HG02970 (cell line): Measurements from ENCODE around the gene METRN.

Source experiments
- ATAC-seq: cut with Tn5 transposase; IDR thresholded peaks from one replicate; pipeline ENCODE4 v1.9.1; 2021; ENCODE audit warnings: mild to moderate bottlenecking, moderate library complexity, moderate number of reproducible peaks; ENCODE audit not compliant: unreplicated experiment, low FRiP score

The METRN gene

DNA sequence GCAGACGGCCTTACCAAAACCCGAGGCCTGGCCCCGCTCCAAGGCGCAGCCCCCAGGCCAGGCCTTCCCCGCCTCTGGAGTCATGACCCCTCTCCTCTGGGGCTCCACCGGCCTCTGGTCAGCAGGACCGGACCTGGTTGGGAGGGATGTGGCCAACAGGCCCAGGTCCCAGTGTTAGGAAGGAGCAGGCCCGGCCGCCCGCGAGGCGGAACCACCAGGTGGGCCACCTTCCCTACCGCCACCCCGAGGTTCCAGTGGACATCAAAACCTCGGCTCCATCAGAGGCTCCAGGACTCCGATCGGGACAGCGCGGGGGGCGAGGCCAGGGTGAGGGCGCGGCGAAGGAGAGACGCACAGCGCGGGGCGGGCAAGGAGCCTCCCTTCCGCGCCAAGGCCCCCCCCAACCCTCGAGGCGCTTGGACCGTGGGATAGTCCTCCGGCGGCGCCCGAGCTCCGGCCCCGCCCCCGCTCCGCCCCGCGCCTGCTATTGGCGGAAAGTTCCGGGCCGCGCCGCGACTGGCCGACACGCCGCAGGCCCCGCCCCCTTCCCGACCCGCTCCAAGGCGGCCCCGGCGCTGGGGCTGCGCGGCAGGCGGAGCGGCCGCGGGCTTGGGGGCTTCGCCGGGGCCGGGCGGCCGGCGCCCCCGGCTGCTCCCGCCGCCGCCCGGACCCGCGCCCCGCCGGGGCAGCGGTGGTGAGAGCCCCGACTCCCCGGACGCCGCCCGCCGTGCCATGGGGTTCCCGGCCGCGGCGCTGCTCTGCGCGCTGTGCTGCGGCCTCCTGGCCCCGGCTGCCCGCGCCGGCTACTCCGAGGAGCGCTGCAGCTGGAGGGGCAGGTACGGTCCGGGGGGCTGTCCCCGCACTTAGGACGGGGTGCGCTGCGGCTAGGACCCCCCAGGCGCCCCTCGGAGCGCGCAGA lies at the start of gene METRN:
METRN (plus strand) TSS at position 561 of the 919 bp plus-strand sequence; CDS start at position 733, 172 bp downstream.
- ATAC-seq, result peak; percentile 52

DNA sequence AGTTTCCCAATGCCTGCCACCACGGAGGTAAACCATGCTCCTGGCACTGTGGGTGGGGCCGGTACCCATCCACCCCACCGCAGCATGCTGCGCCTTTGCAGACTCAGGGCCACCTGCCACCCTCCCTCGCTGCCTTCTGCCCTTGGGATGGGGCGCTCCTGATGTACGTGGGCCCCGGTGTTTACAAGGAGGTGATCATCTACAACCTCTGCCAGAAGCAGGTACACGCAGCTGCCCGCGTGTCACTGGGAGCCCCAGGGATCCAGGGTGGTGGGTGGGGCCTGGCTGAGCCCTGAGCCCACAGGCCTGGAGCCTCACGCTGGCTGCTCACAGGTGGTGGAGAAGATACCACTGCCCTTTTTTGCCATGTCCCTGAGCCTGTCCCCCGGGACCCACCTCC lies 48.3 kb upstream of the METRN start:
- ATAC-seq, result no peak

DNA sequence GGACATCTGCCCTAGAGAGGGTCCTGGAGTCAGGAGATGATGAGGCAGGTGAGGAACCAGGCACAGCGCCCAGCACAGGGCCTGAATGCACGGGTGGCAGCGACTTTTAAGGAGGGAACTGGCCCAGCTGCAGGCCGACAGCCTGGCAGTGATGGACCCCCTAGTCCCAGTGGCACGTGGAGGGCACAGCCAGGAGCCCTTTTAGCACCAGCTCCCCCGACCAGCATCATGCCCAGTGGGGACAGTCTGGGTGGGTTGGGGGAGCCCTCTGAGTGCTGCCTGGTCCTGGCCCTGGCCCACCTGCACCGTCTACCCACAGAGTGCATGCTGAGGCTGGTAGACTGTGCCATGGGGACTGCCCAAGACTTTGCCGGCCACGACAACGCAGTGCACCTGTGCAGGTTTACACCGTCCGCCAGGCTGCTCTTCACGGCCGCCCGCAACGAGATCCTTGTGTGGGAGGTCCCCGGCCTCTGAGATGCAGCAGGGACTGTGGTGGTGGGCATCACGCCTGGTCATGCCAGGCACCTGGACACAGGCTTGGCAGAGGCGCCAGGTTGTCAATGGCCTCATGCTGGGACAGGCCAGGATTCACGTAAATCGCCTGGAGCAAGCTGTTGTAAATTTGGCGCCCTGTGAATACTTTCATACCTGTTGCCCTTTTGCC lies 47.7 kb upstream of the METRN start:
- no peak for ATAC-seq

DNA sequence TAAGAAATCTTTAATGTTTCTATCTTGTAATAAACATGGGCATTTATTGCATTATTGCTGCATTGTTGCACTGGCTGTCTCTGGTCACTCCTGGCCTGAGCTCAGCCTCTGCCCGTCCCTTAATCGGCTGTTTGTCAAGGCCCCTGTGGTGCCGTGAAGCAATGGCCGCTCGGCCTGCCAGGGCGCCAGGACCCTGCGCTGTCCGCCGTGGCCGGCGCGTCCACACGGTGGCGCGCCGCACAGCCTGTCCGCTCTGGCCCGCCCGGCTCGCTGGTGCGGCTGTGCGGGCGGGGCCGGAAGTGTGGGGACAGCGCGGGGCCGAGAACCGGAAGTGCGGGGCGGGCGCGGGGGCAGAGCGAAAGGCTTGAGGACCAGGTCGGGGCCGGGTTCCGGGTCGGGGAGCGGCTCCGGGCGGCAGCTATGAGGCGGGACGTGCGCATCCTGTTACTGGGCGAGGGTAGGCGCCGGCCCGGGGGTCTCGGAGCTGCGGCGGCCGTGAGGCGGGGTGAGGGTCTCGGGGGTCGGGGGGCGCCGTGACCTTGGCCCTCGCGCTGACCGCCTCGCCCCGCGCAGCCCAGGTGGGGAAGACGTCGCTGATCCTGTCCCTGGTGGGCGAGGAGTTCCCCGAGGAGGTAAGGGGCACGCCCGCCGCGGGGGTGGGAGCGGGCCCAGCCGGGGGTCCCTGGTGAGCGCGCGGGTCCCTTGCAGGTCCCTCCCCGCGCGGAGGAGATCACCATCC lies 47.0 kb upstream of the METRN start, which contains the start of gene RHOT2:
RHOT2 (plus strand) TSS at position 353 of the 739 bp plus-strand sequence; CDS start at position 421, 68 bp downstream.
- peak; percentile 87 for ATAC-seq

DNA sequence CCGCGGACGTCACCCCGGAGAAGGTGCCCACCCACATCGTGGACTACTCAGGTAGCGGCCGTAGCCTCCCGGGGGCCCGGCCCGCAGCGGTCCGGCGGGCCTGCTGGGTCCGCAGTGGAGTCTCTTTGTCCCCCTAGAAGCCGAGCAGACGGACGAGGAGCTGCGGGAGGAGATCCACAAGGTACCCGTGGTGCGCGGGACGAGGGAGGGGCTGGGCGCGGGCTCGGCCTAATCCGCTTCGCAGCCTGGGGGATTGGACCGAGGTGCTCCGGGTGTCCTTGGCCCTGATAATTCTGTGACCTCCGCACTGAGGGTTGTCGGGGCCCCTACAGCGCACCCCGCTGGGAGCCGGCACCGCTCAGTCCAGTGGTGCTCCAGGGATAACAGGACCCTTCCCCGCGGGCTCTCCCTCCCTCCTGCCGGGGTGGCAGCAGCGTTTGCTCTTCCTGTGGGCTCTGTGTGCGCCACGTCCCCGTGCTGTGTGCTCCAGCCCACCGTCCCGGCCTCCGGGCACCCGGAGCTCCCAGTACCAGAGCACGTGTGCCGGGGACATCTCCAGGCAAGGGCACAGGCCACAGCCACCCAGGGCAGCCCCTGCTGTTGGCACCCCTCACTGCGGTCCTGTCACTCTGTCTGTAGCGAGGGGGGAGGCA lies 46.3 kb upstream of the METRN start:
- ATAC-seq, result no peak

DNA sequence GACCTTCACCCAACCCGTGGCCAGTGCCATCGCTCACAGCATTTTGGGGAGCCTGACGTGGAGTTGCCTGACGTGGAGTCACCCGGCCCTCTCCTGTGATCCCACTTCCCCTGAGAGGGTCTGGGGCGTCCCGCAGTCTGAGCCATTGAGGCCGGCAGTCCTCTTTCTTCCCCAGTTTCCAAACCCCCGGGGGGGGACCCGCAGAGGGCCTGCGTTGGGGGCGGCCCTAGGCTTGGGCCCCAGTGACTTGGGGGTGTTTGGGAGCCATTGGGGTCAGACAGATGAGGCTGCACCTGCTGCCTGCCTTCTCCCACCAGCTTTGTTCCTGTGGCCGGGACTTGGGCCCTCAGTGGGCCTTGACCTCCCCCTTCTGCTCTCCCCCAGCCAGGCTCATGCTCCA lies 45.3 kb upstream of the METRN start:
- ATAC-seq, result no peak

DNA sequence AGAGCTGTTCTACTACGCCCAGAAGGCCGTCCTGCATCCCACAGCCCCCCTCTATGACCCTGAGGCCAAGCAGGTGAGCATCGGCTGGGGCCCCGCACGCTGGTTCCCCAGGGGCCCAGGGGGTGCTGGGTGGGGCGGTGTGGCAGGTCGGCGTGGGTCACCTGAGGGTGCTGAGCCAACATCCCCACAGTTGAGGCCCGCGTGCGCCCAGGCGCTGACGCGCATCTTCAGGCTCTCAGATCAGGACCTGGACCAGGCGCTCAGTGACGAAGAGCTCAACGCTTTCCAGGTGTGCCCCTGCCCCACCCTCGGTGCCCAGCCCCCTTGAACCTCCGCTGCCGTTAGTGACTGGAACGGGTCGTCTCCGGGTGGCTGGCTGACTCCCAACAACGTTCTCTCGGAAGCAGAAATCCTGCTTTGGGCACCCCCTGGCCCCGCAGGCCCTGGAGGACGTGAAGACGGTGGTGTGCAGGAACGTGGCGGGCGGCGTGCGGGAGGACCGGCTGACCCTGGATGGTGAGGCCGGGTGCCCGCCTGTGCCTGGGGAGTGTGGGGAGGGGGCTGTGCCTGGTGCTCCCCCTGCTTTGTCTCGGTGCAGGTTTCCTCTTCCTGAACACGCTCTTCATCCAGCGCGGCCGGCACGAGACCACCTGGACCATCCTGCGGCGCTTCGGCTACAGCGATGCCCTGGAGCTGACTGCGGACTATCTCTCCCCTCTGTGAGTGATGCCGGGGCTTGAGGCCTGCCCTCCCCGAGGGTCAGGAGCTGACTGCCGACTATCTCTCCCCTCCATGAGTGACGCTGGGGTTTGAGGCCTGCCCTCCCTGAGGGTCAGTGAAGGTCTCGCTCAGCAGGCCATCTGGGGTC lies 44.2 kb upstream of the METRN start:
- no peak for ATAC-seq

DNA sequence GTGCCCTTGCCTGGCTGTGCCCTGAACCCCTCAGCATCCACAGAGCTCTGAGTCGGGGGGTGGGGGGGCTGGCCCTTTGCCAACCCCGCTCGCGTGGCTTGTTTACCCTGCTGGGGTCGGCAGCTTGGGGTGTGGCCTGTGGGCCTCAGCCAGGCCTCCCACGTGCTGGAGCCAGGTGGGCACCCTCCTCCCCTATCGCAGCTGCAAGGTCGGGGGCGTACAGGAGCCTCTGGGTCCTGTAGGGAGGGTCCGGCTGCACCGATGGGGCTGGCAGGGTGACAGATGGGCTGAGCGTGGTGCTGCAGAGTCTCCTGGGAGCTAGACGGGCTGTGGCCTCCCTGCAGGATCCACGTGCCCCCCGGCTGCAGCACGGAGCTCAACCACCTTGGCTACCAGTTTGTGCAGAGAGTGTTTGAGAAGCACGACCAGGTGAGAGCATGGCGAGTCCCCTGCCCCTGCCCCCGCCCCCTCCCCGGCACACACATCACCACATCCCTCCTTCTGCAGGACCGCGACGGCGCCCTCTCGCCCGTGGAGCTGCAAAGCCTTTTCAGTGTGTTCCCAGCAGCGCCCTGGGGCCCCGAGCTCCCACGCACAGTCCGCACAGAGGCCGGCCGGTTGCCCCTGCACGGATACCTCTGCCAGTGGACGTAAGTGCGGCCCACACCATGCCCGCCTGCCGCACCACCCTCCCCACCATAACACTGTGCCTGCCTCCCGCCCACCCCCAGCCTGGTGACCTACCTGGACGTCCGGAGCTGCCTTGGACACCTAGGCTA lies 43.4 kb upstream of the METRN start:
- no peak for ATAC-seq

DNA sequence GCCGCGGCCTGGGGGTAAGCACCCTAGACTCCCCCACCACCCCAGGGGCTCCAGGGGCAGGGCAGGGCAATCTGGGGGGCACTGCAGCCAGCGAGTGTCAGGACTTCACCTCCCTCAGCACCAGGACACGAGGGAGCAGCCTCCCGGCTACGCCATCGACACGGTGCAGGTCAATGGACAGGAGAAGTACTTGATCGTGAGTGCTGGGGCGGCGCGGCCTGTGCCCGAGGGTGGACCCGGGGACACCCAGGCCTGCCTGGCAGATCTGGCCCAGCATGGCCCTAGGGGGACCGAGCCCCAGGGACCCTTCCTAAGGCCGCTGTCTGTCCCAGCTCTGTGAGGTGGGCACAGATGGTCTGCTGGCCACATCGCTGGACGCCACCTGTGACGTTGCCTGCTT lies 42.5 kb upstream of the METRN start:
- no peak for ATAC-seq

DNA sequence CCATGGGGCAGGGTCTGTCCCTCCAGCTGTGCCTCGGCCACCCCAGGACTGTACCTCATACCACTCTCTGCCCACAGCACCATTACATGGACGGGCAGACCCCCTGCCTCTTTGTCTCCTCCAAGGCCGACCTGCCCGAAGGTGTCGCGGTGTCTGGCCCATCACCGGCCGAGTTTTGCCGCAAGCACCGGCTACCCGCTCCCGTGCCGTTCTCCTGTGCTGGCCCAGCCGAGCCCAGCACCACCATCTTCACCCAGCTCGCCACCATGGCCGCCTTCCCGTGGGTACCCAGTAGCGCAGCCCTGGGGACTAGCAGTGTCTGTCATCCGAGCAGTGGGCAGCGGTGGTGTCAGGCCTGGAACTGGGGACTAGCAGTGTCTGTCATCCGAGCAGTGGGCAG lies 42.1 kb upstream of the METRN start:
- no peak for ATAC-seq

DNA sequence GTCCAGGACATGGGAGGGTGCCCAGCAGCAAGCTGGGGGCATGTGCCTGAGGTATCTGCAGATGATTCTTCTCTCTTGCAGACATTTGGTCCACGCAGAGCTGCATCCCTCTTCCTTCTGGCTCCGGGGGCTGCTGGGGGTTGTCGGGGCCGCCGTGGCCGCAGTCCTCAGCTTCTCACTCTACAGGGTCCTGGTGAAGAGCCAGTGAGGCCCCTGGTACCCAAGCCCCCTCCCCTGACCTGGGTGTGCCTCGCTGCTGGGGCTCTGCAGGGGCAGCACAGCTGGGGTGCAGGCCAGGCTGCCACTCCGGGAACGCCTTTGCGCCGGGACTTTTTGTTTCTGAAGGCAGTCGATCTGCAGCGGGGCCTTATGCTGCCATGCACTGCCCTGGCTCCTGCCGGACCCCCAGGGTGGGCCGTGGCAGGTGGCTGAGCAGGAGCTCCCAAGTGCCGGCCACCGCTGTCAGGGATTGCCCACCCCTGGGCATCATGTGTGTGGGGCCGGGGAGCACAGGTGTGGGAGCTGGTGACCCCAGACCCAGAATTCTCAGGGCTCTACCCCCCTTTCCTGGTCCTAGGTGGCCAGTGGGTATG lies 41.4 kb upstream of the METRN start:
- ATAC-seq, result no peak

DNA sequence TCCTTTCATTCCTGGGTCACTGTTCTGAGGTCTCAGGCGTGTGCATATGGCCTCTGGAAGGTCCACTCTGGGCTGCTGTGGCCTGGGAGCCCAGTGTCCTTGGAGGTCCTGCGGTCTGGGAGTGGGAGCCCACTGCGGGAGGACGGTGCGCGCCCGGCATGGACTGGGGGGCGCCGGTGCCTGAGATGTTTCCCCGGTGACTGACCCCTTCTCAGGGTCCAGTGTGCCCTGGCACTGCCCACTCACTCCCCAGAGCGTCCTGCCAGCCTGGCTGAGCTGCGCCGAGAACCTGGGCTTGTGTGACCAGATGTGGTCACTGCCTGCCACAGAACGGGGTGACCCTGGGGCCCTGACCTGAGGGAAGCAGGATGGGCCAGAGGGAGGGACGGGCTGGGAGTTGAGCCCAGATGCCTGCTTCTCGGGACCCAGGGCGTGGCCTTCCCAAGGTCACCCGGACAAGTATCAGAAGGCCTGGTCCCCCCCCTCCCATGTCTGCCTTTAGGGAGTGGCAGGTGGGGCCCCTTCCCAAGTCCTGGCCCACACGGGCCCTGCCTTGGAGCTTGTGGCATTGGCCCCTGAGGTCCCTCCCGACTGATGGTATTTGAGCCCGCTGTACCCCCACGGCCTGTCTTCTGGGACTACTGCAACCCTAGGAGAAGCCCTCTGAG lies 40.6 kb upstream of the METRN start:
- no peak for ATAC-seq

DNA sequence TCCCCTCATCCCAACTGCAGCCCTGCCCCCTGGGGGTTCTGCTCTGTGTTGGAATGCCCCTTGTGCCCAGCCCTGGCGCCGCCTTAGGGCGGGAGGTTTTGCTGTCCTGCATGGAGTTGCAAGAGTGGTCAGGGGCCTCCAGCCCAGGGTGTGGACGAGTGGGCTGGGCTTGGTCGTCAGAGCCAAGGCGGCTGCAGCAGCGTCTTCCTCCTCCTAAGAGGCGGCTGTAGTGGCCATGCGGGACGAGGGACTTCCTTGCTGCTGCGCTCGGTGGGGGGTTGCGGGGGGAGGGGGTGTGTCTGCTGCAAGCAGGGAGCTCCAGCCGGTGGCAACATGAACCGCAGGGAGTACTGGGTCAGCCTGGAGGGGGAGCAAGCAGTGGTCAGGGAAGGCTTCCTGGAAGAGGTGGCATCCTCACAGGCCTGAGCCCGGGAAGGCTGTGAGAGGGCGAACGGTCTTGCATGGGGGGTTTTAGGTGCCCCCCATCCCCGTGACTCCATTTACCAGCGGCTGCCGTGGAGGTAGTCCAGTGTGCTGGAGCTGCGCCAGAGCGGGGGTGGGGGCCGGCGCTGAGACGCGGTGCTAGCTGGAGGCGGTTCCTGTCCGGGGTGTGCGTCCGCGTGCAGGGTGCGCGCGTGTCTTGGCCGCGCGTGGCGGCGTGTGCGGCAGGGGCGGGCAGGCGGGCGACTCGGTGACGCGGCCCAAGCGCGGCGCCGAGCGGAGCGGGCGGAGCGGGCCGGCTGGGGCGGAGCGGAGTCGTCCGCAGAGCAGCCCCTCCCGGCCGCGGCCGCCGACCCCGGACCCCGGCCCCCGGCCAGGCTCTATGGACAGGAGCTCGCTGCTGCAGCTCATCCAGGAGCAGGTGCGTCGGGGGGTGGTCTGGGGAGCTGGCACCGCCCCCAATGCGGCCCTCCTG lies 39.7 kb upstream of the METRN start, which contains the start of gene RHBDL1:
RHBDL1 (plus strand) TSS at position 704 of the 916 bp plus-strand sequence; CDS start at position 824, 120 bp downstream.
- ATAC-seq, result no peak

DNA sequence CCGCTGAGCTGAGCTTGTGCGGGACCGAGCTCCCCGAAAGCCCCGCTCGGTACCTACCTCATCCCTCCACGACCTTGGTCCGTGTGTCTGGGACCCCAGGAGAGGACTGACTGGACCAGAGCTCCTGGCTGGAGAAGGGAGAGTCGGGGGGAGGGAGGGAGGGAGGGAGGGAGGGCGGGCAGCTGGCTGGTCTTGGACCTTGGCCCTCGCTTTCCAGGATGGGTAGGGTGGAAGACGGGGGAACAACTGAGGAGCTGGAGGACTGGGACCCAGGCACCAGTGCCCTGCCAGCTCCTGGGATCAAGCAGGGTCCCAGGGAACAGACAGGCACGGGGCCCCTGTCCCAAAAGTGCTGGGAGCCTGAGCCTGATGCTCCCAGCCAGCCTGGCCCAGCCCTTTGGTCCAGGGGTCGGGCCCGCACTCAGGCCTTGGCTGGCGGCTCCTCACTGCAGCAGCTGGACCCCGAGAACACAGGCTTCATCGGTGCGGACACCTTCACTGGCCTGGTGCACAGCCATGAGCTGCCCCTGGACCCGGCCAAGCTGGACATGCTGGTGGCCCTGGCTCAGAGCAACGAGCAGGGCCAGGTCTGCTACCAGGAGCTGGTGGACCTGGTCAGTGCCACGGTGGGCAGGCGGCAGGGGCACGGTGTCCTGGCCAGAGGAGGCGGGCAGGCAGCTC lies 38.9 kb upstream of the METRN start:
- ATAC-seq, result no peak

DNA sequence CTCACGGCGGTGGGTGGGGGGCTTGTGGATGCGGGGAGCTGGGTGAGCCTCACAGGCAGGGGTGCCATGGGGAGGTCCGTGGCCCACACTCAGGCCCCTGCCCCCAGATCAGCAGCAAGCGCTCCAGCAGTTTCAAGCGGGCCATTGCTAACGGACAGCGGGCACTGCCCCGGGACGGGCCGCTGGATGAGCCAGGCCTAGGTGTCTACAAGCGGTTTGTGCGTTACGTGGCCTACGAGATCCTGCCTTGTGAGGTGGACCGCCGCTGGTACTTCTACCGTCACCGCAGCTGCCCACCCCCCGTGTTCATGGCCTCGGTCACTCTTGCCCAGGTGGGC lies 38.4 kb upstream of the METRN start:
- ATAC-seq, result no peak

DNA sequence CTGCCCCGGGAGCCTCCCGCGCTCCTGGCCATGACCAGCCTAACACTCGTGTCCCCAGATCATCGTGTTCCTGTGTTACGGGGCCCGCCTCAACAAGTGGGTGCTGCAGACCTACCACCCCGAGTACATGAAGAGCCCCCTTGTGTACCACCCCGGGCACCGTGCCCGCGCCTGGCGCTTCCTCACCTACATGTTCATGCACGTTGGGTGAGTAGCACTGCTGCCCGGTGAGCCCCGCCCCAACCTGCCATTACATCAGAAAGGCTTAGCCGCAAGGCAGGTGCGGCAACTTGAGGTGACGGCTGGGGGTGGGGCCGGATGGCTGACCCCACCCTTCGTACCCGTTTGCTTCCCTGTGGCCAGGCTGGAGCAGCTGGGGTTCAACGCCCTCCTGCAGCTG lies 38.0 kb upstream of the METRN start:
- ATAC-seq, result no peak
